Heart right ventricle (tissue), 16 donors: ENCODE results near the gene TMEM154. TPM values are rescaled to one million over a fixed set of nuclear protein-coding genes. Genes with fewer than 3 reads are reported as not detected.
A peak's percentile ranks its signal among the peaks of the same experiment; 100 is the strongest.

Experiments used
- ATAC-seq, 8 donors: fragments of 200-7000 bp; cut with Tn5 transposase; one replicate each; pipeline ENCODE4 v1.9.1; 2020; ENCODE audit warnings: mild to moderate bottlenecking in 8 of 8, moderate library complexity in 8 of 8, moderate number of reproducible peaks in 1 of 8
- DNase-seq, 2 donors: peaks; one replicate each; pipeline ENCODE4 v3.0.0-alpha.2; 2020
- H3K27ac ChIP-seq, 10 donors: fragments of 200-600 bp; sonication (generic) in 2 of 10; one replicate each; pipeline versions ENCODE4 v1.5.0 to v1.8.0; 2020 to 2022; ENCODE audit warnings: mild to moderate bottlenecking in 3 of 10
- H3K27me3 ChIP-seq, 7 donors: fragments of 200-600 bp; one replicate each; pipeline ENCODE4 v1.8.0; 2021 to 2022; ENCODE audit warnings: mild to moderate bottlenecking in 2 of 7
- H3K36me3 ChIP-seq, 9 donors: fragments of 200-600 bp; sonication (generic) in 1 of 9; one replicate each; pipeline versions ENCODE4 v1.5.0 to v1.8.0; 2020 to 2022; ENCODE audit warnings: mild to moderate bottlenecking in 2 of 9
- H3K4me1 ChIP-seq, 9 donors: fragments of 200-600 bp; sonication (generic) in 1 of 9; one replicate each; pipeline versions ENCODE4 v1.5.0 to v1.8.0; 2020 to 2022; ENCODE audit warnings: mild to moderate bottlenecking in 4 of 9
- H3K4me3 ChIP-seq, 10 donors: fragments of 200-600 bp; sonication (generic) in 2 of 10; one replicate each; pipeline versions ENCODE4 v1.5.0 to v1.8.0; 2020 to 2022; ENCODE audit warnings: mild to moderate bottlenecking in 7 of 10, moderate library complexity in 2 of 10
- H3K9me3 ChIP-seq, 11 donors: fragments of 200-600 bp in 10 of 11; sonication (generic) in 2 of 11; one replicate each; pipeline versions ENCODE4 v1.5.0 to v1.8.0; 2013 to 2022; ENCODE audit warnings: mild to moderate bottlenecking in 2 of 11, control low read depth in 1 of 11, moderate library complexity in 1 of 11
- WGBS, 2 donors: extraction: QIAGEN DNeasy Blood & Tissue Kit; methylation state at CpG; one replicate each; pipeline ENCODE4 v1.1.7; 2013; ENCODE audit warnings: inconsistent platforms in 1 of 2; 5-methylcytosine and 5-hydroxymethylcytosine counted together
- intact Hi-C, 10 donors: fragments of 100-400 bp; cut with DNase I; formaldehyde crosslinking; loops; one replicate each; pipeline versions ENCODE4 v1.11.1 to v1.14.2; 2022
- polyA plus RNA-seq, 2 donors: library from polyadenylated mRNA; stranded (reverse); fragments of 200-250 nt; gene quantifications; one replicate each; pipeline ENCODE4 v1.2.3, GENCODE V29; 2013
- total RNA-seq, 10 donors: library from RNA; stranded (reverse); fragmentation: NEBNext Ultra II Directional in 3 of 10; extraction: Animal tissue kit (Norgen Biotek cat#: 25700) in 3 of 10; gene quantifications; one replicate each; pipeline versions ENCODE4 v1.2.1 to v1.2.4, GENCODE V29; 2021 to 2023
- TF ChIP-seq, protein P1 (sequence below), 9 donors: fragments of 200-600 bp; sonication (generic) in 2 of 9; IDR thresholded peaks; one replicate each; pipeline versions ENCODE4 v1.5.0 to v1.8.0; 2021 to 2022; ENCODE audit warnings: antibody characterized with exemption in 9 of 9, mild to moderate bottlenecking in 5 of 9, moderate library complexity in 1 of 9
- donor health status: Arrhythmogenic right ventricular cardiomyopathy.
- donor health status: ischemic (EF 13 %, LVEDD 7.1; RV severe dilation, severe dysfunction).
- donor health status: healthy with polysubstance abuse.
- donor health status: DM: no; HTN: yes; CAD: no.
- donor health status: DM: no; HTN: no; CAD: no.
- donor health status: ischemic (EF 25% LVEDD 6.9; RV normal size, moderate dysfunction).
- donor health status: ischemic (EF 25% LVEDD 5.7; RV mildly dilated, moderate dysfunction).
- donor health status: healthy.
- donor health status: DM: yes; HTN: yes; CAD: no.
- donor health status: Ischemic cardiomyopathy.
- donor health status: ischemic (EF 35%, LVEDD 5.7; RV mildly dilated, moderate dysfunction).
- donor health status: nonischemic (EF 11% LVEDD 7.7; RV severe dilation, severe dysfunction).
- donor health status: DM: yes; HTN: yes; CAD: no.
- donor health status: PGD.
- donor health status: ischemic (EF 29% LVEDD 5.4; RV normal size, mild dysfunction).
- donor health status: nonischemic (EF 23%, LVEDD 6.1; RV moderate dilation, normal function).

The TMEM154 gene
- total and polyA plus RNA-seq, 12 donors = 0.25 to 5.4 (median 1.8) TPM

DNA sequence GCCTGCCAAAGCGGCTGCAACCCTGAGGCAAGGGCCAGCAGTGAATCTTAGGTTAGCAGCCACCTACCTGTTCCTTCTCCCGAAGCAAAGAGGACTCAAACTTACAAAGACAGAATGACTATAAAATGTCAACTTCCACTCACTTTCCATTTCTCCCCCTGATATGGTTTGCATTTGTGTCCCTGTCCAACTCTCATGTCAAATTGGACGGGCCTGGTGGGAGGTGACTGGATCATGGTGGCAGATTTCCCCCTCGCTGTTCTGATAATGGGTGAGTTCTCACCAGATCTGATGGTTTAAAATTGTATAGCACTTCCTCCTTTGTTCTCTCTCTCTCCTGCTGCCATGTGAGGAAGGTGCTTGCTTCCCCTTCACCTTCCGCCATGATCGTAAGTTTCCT is 35.3 kb upstream of the TMEM154 start:
- no peaks in the 10 kb centered on the region for H3K27me3 ChIP-seq
- no peak for DNase-seq
- H3K36me3 ChIP-seq = no peaks in the 10 kb centered on the region
- H3K4me1 ChIP-seq = peaks cover 0 to 11% (median 0%) of the 10 kb centered on the region in 9 donors
- no peak overlapping the region for H3K4me3 ChIP-seq
- H3K9me3 ChIP-seq = peaks cover 0 to 10% (median 0%) of the 10 kb centered on the region in 11 donors
- WGBS, 2 donors = 94 to 97% methylated on average over 6 of the region's 6 CpGs
- H3K27ac ChIP-seq = peak overlapping the region in 1 of 10 donors; percentile 5
- no peak for ATAC-seq
- TF ChIP-seq, protein P1, sequence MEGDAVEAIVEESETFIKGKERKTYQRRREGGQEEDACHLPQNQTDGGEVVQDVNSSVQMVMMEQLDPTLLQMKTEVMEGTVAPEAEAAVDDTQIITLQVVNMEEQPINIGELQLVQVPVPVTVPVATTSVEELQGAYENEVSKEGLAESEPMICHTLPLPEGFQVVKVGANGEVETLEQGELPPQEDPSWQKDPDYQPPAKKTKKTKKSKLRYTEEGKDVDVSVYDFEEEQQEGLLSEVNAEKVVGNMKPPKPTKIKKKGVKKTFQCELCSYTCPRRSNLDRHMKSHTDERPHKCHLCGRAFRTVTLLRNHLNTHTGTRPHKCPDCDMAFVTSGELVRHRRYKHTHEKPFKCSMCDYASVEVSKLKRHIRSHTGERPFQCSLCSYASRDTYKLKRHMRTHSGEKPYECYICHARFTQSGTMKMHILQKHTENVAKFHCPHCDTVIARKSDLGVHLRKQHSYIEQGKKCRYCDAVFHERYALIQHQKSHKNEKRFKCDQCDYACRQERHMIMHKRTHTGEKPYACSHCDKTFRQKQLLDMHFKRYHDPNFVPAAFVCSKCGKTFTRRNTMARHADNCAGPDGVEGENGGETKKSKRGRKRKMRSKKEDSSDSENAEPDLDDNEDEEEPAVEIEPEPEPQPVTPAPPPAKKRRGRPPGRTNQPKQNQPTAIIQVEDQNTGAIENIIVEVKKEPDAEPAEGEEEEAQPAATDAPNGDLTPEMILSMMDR (IDR thresholded peaks at IDR 0.05) = no peak
- intact Hi-C loops = no loop called here

DNA sequence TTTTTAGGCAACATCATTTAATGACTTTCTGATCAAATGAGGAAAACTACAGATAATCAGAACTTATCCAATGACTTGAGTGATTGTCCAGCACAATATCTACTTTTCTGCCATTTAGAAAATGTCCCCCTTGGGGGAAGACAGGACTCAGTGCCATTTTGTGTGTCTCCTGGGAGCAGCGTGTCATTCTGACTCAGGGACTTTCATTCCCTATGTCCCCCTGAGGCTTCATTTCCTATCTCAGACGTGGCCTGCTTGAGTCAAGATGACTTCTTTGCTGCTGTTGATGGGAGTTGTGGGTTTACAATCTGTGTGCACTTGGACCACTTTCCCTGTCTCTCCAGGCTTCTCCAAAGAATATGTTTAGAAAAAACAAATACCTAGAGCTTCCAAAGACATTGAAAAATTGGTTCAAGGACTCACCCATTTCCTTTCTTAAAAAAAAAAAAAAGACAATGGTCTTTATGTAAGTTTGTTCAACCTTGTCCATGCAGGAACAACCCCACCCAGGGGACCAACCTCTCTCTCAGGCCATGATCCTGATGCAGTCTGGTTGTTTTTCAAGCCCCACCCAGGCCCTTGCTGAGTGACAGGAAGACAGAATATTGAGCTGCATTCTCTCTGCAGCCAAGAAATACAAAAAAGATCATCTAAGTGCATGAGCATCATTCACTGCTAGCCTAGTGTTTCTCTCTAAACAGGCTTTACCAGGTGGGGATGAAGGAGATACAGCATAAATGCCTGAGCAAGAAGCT is 34.3 kb upstream of the TMEM154 start:
- intact Hi-C loops = no loop called here
- Histone ChIP-seq H3K27me3 (no peaks in the 10 kb centered on the region), H3K4me3 (no peak overlapping the region), H3K36me3 (no peaks in the 10 kb centered on the region), H3K9me3 (peaks cover 0 to 10% (median 0%) of the 10 kb centered on the region in 11 donors), H3K27ac (peak overlapping the region in 3 of 10 donors; percentile 53 to 66 (median 58)), H3K4me1 (peaks cover 0 to 11% (median 0%) of the 10 kb centered on the region in 9 donors)
- TF ChIP-seq, protein P1 (IDR thresholded peaks at IDR 0.05) = no peak
- WGBS, 2 donors = 44% methylated on average over 2 of the region's 2 CpGs
- peak in 1 of 2 donors; percentile 17 for DNase-seq
- peak in 5 of 8 donors; percentile 35 to 71 (median 67) for ATAC-seq

DNA sequence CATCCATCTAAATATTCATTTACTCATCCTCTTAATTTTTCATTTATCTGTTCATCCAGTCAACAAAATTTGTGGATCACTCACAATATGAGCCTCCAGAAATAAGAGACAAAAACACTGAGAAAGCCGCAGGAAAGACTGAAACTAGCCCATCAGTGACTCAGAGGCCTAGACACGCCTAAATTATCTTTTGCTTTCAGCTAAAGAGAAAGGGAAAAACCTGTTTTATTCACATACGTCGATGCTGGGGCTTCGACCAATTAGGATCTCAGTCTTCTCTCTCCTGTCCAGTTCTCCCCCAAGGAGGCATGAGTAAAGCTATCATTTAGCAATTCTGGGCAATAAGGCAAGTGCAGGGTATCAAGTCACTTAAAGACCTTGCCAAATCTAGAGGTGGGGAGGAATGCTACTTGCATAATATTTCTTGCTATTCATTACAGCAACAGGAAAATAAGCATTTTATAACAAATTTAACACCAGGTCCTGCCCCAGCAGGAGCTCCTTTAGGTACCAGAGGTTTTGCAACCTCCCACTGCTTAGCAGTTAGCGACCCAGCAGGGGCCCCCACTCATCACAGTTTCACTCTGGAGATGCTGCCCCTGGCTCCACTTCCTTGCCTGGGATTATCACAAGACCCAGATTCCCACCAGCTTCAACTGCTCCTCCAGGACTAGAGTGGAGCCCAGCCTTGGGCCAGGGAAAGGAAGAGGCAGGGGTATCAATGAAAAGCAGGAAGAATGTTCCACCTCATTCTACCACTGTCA is 30.1 kb upstream of the TMEM154 start:
- Histone ChIP-seq H3K27me3 (no peaks in the 10 kb centered on the region), H3K27ac (no peak overlapping the region), H3K9me3 (peaks cover 0 to 5% (median 0%) of the 10 kb centered on the region in 11 donors), H3K36me3 (no peaks in the 10 kb centered on the region), H3K4me3 (no peak overlapping the region), H3K4me1 (peaks cover 0 to 11% (median 0%) of the 10 kb centered on the region in 9 donors)
- intact Hi-C loops = no loop called here
- DNase-seq = no peak
- TF ChIP-seq, protein P1 (IDR thresholded peaks at IDR 0.05) = no peak
- 75 to 86% methylated on average over 6 of the region's 6 CpGs for WGBS, 2 donors
- no peak for ATAC-seq

DNA sequence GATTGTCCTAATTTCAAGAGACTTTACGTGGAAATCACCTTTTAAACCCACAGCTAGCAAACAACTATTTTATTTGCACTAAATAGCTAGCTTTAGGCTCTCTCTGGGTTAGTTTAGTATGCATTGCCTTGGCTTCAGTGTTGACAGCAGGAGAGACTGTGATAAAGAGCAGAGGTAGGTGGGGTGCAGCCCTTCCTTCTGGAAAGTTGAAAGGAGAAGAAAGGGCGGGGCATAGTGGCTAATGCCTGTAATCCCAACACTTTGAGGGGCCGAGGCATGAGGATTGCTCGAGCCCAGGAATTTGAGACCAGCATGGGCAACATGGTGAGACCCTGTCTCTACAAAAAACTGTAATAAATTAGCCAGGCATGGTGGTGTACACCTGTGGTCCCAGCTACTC is 29.0 kb upstream of the TMEM154 start:
- H3K27me3 ChIP-seq = no peaks in the 10 kb centered on the region
- ATAC-seq (no peak), DNase-seq (no peak)
- intact Hi-C loops = no loop called here
- no peaks in the 10 kb centered on the region for H3K36me3 ChIP-seq
- H3K4me3 ChIP-seq = no peak overlapping the region
- peaks cover 0 to 5% (median 0%) of the 10 kb centered on the region in 9 donors for H3K4me1 ChIP-seq
- TF ChIP-seq, protein P1 (IDR thresholded peaks at IDR 0.05) = no peak
- WGBS, 2 donors = 72 to 73% methylated on average over 4 of the region's 4 CpGs
- H3K9me3 ChIP-seq = peaks cover 0 to 9% (median 0%) of the 10 kb centered on the region in 11 donors
- no peak overlapping the region for H3K27ac ChIP-seq
